ENCODE measurements around the gene OR12D2. TPM values are rescaled to one million over a fixed set of nuclear protein-coding genes. Genes with fewer than 3 reads are reported as not detected.
"Not testable (repeated sequence)": the region's sequence is repeated elsewhere in the genome, so short reads cannot be mapped to it uniquely, and the experiment has no call there.

The OR12D2 gene
- not detected for total RNA-seq
- long read RNA-seq: 0 reads

GRCh38 chr6:29395331-29395730 lies at the start of gene OR12D2:
TSS of gene OR12D2 (plus strand) at chr6:29395631. CDS start at chr6:29396700, 1,069 bp downstream.
- ATAC-seq (ENCODE audit: poor library complexity) (no peak), DNase-seq (no peak)
- intact Hi-C loops (cut with DNase I): no loop called here

GRCh38 chr6:29349348-29349747 lies 46.1 kb upstream of the OR12D2 start:
- ATAC-seq (ENCODE audit: poor library complexity); DNase-seq; intact Hi-C loops (cut with DNase I): not testable (repeated sequence)

- intact Hi-C loops (cut with DNase I): no loop called here
- DNase-seq (no peak), ATAC-seq (ENCODE audit: poor library complexity) (no peak)
These were observed 40.5 kb upstream of the OR12D2 start for GRCh38 chr6:29354980-29355379.

- no peak for DNase-seq
- ATAC-seq (ENCODE audit: poor library complexity): no peak
- intact Hi-C loops (cut with DNase I): no loop called here
These were observed 39.8 kb upstream of the OR12D2 start for GRCh38 chr6:29355603-29356002.

- intact Hi-C loops (cut with DNase I): no loop called here
- DNase-seq (no peak), ATAC-seq (ENCODE audit: poor library complexity) (no peak)
These were observed 26.7 kb upstream of the OR12D2 start, which contains the start of gene OR5V1 for GRCh38 chr6:29368765-29369164. TSS of gene OR5V1 (minus strand) at chr6:29368865. CDS start at chr6:29356195, 12,670 bp downstream.

- no peak for DNase-seq
- no peak for ATAC-seq (ENCODE audit: poor library complexity)
- intact Hi-C loops (cut with DNase I): no loop called here
These were observed 20.2 kb upstream of the OR12D2 start, which contains the start of gene OR12D3 for GRCh38 chr6:29375191-29375590. TSS of gene OR12D3 (minus strand) at chr6:29375291. CDS start at chr6:29375287, 4 bp downstream.

- ATAC-seq (ENCODE audit: poor library complexity): no peak
- intact Hi-C loops (cut with DNase I): no loop called here
- no peak for DNase-seq
These were observed 19.4 kb upstream of the OR12D2 start for GRCh38 chr6:29376003-29376402.

- ATAC-seq (ENCODE audit: poor library complexity) (no peak), DNase-seq (no peak)
- intact Hi-C loops (cut with DNase I): no loop called here
These were observed 6.9 kb upstream of the OR12D2 start for GRCh38 chr6:29388533-29388932.

- no peak for ATAC-seq (ENCODE audit: poor library complexity)
- intact Hi-C loops (cut with DNase I): no loop called here
These were observed 4.1 kb downstream of the OR12D2 start for GRCh38 chr6:29399525-29399924.

GRCh38 chr6:29403801-29404200 lies 8.4 kb downstream of the OR12D2 start:
- intact Hi-C loops (cut with DNase I): no loop called here
- DNase-seq (no peak), ATAC-seq (ENCODE audit: poor library complexity) (no peak)

More at GRCh38 chr6:29399525-29399924, 4.1 kb downstream of the OR12D2 start:
- no peak for DNase-seq

- ATAC-seq (ENCODE audit: poor library complexity): no peak
- DNase-seq: no peak
- intact Hi-C loops (cut with DNase I): no loop called here
These were observed 19.2 kb downstream of the OR12D2 start, which contains the start of gene OR12D1 for GRCh38 chr6:29414588-29414987. TSS of gene OR12D1 (plus strand) at chr6:29414928.

- ATAC-seq (ENCODE audit: poor library complexity) (no peak), DNase-seq (no peak)
- intact Hi-C loops (cut with DNase I): no loop called here
These were observed 24.1 kb downstream of the OR12D2 start for GRCh38 chr6:29419516-29419915.

GRCh38 chr6:29424168-29424567 lies 28.7 kb downstream of the OR12D2 start:
- ATAC-seq (ENCODE audit: poor library complexity) (no peak), DNase-seq (no peak)
- intact Hi-C loops (cut with DNase I): no loop called here

- intact Hi-C loops (cut with DNase I): no loop called here
- ATAC-seq (ENCODE audit: poor library complexity) (no peak), DNase-seq (no peak)
These were observed 29.1 kb downstream of the OR12D2 start for GRCh38 chr6:29424575-29424974.

GRCh38 chr6:29425075-29425474 lies 29.6 kb downstream of the OR12D2 start:
- intact Hi-C loops (cut with DNase I): no loop called here
- no peak for DNase-seq
- no peak for ATAC-seq (ENCODE audit: poor library complexity)

GRCh38 chr6:29426654-29427053 lies 31.2 kb downstream of the OR12D2 start:
- DNase-seq (no peak), ATAC-seq (ENCODE audit: poor library complexity) (no peak)
- intact Hi-C loops (cut with DNase I): no loop called here

- intact Hi-C loops (cut with DNase I); DNase-seq; ATAC-seq (ENCODE audit: poor library complexity): not testable (repeated sequence)
These were observed 41.3 kb downstream of the OR12D2 start for GRCh38 chr6:29436730-29437129.

GRCh38 chr6:29439006-29439405 lies 43.6 kb downstream of the OR12D2 start, which contains the start of gene OR10C1:
TSS of gene OR10C1 (plus strand) at chr6:29439306. CDS start at chr6:29440016, 710 bp downstream.
- DNase-seq (no peak), ATAC-seq (ENCODE audit: poor library complexity) (no peak)
- intact Hi-C loops (cut with DNase I): no loop called here

GRCh38 chr6:29442719-29443118 lies 47.3 kb downstream of the OR12D2 start:
- ATAC-seq (ENCODE audit: poor library complexity) (no peak), DNase-seq (no peak)
- intact Hi-C loops (cut with DNase I): no loop called here

- DNase-seq; ATAC-seq (ENCODE audit: poor library complexity); intact Hi-C loops (cut with DNase I): not testable (repeated sequence)
These were observed 48.6 kb downstream of the OR12D2 start for GRCh38 chr6:29444031-29444430.

Measured in Right ventricle myocardium superior (tissue), 1 donor.